Gastroesophageal sphincter (tissue), 3 donors: ENCODE results near the gene ARFRP1.

Experiments used
- CTCF ChIP-seq, 4 experiments: fragments of 200-600 bp in 2 of 4; fragments of 450-650 bp in 2 of 4; sonication (generic) in 1 of 4; IDR thresholded peaks; one replicate each; pipeline ENCODE4 v1.5.1; 2017 to 2019; ENCODE audit warnings: antibody characterized with exemption in 4 of 4, mild to moderate bottlenecking in 2 of 4, moderate library complexity in 2 of 4
- POLR2A ChIP-seq, 2 donors: fragments of 450-650 bp; IDR thresholded peaks; one replicate each; pipeline ENCODE4 v1.6.1; 2017; ENCODE audit warnings: antibody characterized with exemption in 2 of 2, mild to moderate bottlenecking in 2 of 2, moderate library complexity in 1 of 2

- TF ChIP-seq POLR2A (IDR thresholded peaks at IDR 0.05) (no peak), CTCF (IDR thresholded peaks at IDR 0.05) (no peak)
Measured at GRCh38 chr20:63688228-63689045, 19.3 kb downstream of the ARFRP1 start.
